Measurements from ENCODE around the gene CA9. TPM values are rescaled to one million over a fixed set of nuclear protein-coding genes. Genes with fewer than 3 reads are reported as not detected.

The CA9 gene
- total RNA-seq, 1 donor from 2014 or later, result 0.98 TPM

DNA sequence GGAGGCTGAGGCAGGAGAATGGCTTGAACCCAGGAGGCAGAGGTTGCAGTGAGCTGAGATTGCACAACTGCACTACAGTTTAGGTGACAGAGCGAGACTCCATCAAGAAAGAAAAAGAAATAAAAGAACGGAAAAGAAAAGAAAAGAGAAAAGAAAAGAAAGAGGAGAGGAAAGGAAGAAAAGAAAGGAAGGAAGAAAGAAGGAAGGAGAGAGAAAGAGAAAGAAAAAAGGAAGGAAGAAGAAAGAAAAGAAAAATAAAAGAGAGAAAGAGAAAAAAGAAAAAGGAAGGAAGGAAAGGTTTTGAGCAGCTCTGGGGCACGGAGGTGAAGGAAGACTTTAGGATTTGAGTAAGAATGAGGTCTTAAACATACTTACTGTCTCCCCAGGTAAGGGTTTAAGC lies 39.9 kb downstream of the CA9 start:
- H3K36me3 ChIP-seq, result peaks cover 24 to 93% of the 10 kb centered on the region in 2 donors
- intact Hi-C loops (cut with DNase I), result no loop called here

DNA sequence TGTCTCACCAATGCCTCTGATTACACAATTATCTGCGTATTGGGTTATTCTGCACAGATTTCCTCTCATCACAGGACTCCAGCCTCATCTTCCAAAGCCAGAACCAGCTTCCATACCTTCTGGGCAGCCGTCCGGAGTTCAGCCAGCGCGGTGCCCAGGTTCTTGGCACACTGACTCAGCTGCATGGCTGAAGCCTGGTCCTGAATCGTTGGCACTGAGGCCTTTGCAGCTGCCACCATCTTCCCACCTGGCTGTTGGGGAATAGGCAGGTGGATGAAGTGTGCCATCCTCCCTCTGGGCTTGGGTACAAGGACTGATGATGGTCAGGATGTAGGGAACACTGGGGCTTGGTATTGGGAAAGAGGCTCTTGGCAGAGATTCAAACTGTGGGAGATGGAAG lies 40.4 kb downstream of the CA9 start:
- no peaks in the 10 kb centered on the region for H3K27me3 ChIP-seq
- TF ChIP-seq POLR2A (IDR thresholded peaks at IDR 0.05) (no peak), POLR2AphosphoS5 (IDR thresholded peaks at IDR 0.05; ENCODE audit: insufficient read depth in 1 of 2, low read depth in 1 of 2) (peak in 1 of 2 donors; percentile 10)
- intact Hi-C loops (cut with DNase I), result no loop called here
- peaks cover 25 to 93% of the 10 kb centered on the region in 2 donors for H3K36me3 ChIP-seq
- no peak overlapping the region for H3K27ac ChIP-seq
- no peak for DNase-seq (ENCODE audit: extremely low spot score in 2 of 2)
- no peaks in the 10 kb centered on the region for H3K4me1 ChIP-seq
- no peak overlapping the region for H3K4me3 ChIP-seq
- H3K9me3 ChIP-seq, result no peaks in the 10 kb centered on the region

More for the DNA sequence above, 39.9 kb downstream of the CA9 start:
- TF ChIP-seq POLR2A (IDR thresholded peaks at IDR 0.05), result no peak
- TF ChIP-seq, protein P1, sequence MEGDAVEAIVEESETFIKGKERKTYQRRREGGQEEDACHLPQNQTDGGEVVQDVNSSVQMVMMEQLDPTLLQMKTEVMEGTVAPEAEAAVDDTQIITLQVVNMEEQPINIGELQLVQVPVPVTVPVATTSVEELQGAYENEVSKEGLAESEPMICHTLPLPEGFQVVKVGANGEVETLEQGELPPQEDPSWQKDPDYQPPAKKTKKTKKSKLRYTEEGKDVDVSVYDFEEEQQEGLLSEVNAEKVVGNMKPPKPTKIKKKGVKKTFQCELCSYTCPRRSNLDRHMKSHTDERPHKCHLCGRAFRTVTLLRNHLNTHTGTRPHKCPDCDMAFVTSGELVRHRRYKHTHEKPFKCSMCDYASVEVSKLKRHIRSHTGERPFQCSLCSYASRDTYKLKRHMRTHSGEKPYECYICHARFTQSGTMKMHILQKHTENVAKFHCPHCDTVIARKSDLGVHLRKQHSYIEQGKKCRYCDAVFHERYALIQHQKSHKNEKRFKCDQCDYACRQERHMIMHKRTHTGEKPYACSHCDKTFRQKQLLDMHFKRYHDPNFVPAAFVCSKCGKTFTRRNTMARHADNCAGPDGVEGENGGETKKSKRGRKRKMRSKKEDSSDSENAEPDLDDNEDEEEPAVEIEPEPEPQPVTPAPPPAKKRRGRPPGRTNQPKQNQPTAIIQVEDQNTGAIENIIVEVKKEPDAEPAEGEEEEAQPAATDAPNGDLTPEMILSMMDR (IDR thresholded peaks at IDR 0.05), result no peak
- Histone ChIP-seq H3K4me1 (no peaks in the 10 kb centered on the region), H3K27me3 (no peaks in the 10 kb centered on the region), H3K27ac (no peak overlapping the region), H3K9me3 (no peaks in the 10 kb centered on the region), H3K4me3 (no peak overlapping the region)
- no peak for DNase-seq (ENCODE audit: extremely low spot score in 2 of 2)

DNA sequence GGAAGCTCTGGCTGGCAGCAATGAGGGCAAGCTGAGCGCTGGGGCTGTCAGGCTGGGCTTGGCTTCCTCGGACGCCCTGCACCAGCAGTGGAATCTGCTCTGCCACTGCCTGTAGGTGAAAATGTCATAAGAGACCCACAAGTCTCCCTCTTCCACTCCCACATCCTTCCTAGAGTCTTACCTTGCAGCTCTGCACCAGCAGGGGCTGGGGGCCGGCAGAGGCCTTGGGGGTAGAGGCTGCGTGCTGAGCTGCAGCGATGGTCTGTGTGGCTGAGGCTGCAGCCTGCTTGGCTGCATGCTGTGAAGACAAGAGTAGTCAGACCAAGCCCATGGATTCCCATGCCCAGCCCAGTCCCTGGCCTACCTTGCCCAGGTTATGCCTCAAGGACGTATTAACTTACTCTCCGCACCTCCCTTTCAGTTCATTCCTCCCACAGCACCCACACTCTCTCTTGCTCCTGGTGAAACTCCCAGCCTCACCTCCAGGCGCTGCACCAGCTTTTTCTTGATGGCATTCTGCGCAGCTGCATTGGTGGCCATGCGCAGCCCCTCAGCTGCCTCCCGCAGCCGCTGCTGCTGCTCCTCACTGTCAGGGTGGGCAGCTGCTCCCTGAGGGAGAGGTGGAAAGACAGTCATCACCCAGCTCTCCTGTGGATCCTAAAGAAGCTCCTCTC lies 41.0 kb downstream of the CA9 start:
- no peak overlapping the region for H3K27ac ChIP-seq
- TF ChIP-seq, protein P1 (IDR thresholded peaks at IDR 0.05), result no peak
- TF ChIP-seq POLR2AphosphoS5 (IDR thresholded peaks at IDR 0.05; ENCODE audit: insufficient read depth in 1 of 2, low read depth in 1 of 2) (peak in 1 of 2 donors; percentile 12), POLR2A (IDR thresholded peaks at IDR 0.05) (no peak)
- no peak for DNase-seq (ENCODE audit: extremely low spot score in 2 of 2)
- no peaks in the 10 kb centered on the region for H3K27me3 ChIP-seq
- H3K36me3 ChIP-seq, result peaks cover 25 to 96% of the 10 kb centered on the region in 2 donors
- intact Hi-C loops (cut with DNase I), result no loop called here
- no peaks in the 10 kb centered on the region for H3K9me3 ChIP-seq
- no peaks in the 10 kb centered on the region for H3K4me1 ChIP-seq
- H3K4me3 ChIP-seq, result no peak overlapping the region

DNA sequence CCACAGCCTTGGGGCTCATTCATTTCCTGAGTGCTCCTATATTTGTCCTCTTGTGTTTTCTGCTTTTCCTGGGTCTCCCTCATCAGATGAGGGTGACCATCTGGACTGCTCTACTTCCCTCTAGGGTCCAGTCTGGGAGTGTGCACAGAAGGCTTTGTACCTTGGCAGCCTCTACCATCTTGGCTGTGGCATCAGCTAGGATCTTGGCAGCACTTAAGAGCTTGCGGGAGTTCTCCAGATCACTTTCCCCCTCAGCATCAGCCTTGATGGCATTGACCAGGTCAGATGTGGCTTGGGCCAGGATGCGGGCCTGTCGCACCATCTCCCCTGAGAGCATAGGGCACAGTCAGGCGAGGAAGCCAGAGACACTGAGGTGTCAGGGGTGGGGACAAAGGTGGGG lies 42.5 kb downstream of the CA9 start:
- DNase-seq (ENCODE audit: extremely low spot score in 2 of 2), result no peak
- H3K27ac ChIP-seq, result no peak overlapping the region
- no peaks in the 10 kb centered on the region for H3K27me3 ChIP-seq
- H3K36me3 ChIP-seq, result peaks cover 17 to 98% of the 10 kb centered on the region in 2 donors
- TF ChIP-seq POLR2AphosphoS5 (IDR thresholded peaks at IDR 0.05; ENCODE audit: insufficient read depth in 1 of 2, low read depth in 1 of 2) (no peak), POLR2A (IDR thresholded peaks at IDR 0.05) (no peak)
- TF ChIP-seq, protein P1 (IDR thresholded peaks at IDR 0.05), result no peak
- no peaks in the 10 kb centered on the region for H3K4me1 ChIP-seq
- H3K9me3 ChIP-seq, result no peaks in the 10 kb centered on the region
- H3K4me3 ChIP-seq, result no peak overlapping the region
- intact Hi-C loops (cut with DNase I), result no loop called here

DNA sequence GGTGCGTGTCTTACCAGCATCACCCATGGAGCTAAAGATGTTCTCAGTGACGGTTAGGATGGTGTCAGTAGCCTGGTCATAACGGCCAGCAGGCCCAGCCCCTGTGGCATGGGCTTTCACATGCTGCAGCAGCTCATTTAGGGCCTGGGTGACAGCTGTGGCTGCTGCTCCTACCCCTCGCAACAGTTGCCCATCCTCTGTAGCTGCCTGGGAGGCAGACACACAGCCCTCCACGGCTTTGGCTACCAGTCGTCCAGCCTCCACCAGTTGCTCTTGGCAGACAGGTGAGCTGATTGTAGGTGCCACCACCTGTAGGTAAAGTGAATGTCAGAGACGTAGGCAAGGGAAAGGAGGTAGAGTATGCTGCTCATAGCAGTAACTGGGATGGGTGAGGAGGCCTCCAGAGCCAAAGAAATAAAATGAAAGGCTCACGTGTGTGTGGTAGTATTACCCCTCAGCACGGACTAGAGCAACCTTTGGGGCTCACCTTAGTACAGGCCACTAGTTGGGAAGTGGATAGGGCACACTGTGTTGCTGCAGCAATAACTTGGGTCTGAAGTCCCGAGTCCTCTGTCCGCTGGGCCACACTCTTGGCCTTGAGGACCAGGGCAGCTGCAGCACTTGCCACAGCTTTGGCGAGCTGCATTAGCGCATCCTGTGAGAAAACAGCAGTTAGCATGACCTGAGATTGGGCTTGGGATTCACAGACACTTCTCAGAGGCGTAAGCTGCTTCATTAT lies 43.6 kb downstream of the CA9 start:
- Histone ChIP-seq H3K4me3 (no peak overlapping the region), H3K4me1 (no peaks in the 10 kb centered on the region), H3K27ac (no peak overlapping the region), H3K9me3 (no peaks in the 10 kb centered on the region), H3K27me3 (no peaks in the 10 kb centered on the region), H3K36me3 (peaks cover 26 to 98% of the 10 kb centered on the region in 2 donors)
- TF ChIP-seq POLR2A (IDR thresholded peaks at IDR 0.05) (no peak), POLR2AphosphoS5 (IDR thresholded peaks at IDR 0.05; ENCODE audit: insufficient read depth in 1 of 2, low read depth in 1 of 2) (no peak)
- no peak for DNase-seq (ENCODE audit: extremely low spot score in 2 of 2)
- intact Hi-C loops (cut with DNase I), result no loop called here

Data from vagina (tissue), 2 donors.